ENCODE measurements around the gene MAPKAPK3. TPM values are rescaled to one million over a fixed set of nuclear protein-coding genes. Genes with fewer than 3 reads are reported as not detected.
A peak's percentile ranks its signal among the peaks of the same experiment; 100 is the strongest.

MAPKAPK3 gene
- total RNA-seq, 1 experiment from 2014 or later = 24.2 TPM

DNA sequence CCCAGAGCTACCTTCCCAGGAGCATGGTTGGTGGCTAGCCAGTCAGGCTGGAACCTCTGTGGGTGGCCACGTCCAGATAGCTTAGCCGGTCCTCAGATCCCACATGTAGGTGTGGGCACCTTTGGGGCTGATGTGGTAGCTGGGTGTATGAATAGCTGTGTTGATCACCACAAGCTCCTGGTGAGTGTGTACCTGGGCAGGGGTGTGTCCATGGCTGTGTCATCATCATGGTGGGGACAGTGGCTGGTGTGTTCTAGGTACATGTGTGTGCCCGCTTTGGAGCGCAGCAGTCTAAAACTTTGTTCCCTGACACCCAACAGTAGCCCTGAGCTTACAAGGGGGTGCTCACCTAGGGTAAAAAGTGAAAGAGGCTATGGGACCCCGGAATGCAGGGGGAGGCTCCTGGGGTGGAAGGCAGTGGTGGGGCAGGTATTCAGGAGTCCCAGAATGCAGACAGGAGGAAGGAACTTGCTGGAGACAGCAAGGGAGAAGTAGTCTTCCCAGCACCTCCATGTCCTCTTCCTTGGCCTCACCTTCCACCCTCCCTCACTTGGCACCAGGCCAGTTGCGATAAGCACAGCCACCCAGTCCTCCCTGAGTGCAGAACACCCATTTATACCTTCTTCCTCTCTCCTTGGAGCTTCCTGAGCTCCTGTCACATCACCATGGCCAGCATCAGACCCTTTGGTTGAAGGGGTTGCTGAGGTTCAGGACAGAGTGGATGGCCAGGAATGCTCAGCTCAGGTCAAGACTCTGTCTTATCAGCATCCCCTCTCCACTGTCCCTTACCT is 6.6 kb upstream of the MAPKAPK3 start:
- H3K27me3 ChIP-seq = no peaks in the 10 kb centered on the region
- DNase-seq = peak in 1 of 2 experiments; percentile 35
- peaks cover 5% of the 10 kb centered on the region for H3K36me3 ChIP-seq
- H3K9me3 ChIP-seq (replicated peaks) = no peaks in the 10 kb centered on the region
- peak overlapping the region; percentile 69 for H3K4me3 ChIP-seq
- H3K27ac ChIP-seq = no peak overlapping the region
- no peaks in the 10 kb centered on the region; the same call in 1 of the 2 replicates for H3K4me1 ChIP-seq

DNA sequence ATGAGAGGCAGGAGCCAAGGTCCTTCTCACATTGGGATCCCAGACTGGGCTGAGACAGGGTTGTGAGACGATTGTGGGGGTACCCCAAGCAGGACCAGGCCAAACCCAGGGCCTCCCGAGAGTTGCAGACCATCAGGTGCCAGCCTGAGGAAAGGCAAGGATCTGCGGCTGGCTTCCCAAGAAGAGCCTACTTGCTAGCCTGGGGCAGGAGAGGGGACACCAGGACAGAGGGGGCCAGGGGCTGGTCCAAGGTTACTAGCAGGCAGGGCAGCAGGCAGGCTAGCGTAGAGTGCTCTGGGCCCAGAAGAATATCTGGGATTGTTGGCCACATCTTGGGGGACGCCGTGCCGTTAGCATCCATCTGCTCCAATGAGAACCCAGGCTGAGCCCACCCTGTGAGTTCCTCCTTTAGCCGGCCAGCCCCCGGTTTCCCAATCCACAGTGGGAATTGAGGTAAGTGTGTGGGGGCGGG is 5.9 kb upstream of the MAPKAPK3 start:
- Histone ChIP-seq H3K27ac (peak overlapping the region; percentile 66), H3K36me3 (peaks cover 3% of the 10 kb centered on the region), H3K4me1 (peaks cover under 1% of the 10 kb centered on the region), H3K27me3 (no peaks in the 10 kb centered on the region), H3K9me3 (replicated peaks) (no peaks in the 10 kb centered on the region), H3K4me3 (peak overlapping the region; percentile 69)
- DNase-seq = peak in 1 of 2 experiments; percentile 19

DNA sequence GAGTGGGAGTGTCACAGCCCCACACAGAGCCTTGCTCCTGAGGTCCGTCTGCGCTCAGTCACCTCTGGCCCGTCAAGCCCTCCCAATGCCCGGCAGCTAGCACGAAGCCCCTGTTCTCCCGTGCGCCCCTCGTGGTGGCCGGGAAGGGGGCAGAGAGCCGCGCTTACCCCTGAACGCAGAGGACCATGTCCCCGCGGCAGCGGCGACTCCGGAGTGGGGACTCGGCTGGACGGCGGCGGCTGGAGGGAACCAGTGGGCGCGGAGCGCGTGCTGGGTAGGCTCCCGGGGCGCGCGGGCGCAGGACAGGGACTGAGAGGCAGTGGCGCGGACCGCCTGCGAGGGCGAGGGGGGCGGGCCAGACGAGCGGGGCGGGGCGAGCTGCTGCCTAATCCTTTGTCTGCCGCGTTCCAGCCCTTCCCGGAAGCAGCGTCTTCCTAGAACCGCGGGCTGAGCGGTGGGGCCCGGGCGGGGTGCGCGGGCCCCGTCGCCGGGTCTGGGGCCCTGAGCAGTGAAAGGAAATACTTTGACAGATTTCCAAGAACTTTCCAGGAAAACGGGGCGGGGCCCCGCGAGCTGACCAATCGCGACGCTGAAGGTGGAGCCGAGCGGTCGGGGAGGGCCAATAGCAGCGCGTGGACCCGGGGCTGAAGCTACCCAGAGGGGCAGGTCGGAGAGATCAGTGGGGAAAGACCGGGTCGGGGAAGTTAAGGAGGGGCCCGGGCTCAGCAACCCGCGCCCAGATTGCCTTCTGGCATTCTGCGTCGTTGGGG is 5.3 kb upstream of the MAPKAPK3 start, which contains the start of gene CISH:
CISH (minus strand) TSS at position 311 of the 770 bp plus-strand sequence; CDS start at position 187, 124 bp downstream.
- Histone ChIP-seq H3K4me1 (peaks cover 3% of the 10 kb centered on the region), H3K36me3 (peaks cover 3% of the 10 kb centered on the region), H3K9me3 (replicated peaks) (no peaks in the 10 kb centered on the region), H3K27ac (peak within 1 kb of the TSS; percentile 66), H3K27me3 (no peaks in the 10 kb centered on the region), H3K4me3 (peak within 1 kb of the TSS; percentile 69)
- DNase-seq = peak; percentile 96 to 97

DNA sequence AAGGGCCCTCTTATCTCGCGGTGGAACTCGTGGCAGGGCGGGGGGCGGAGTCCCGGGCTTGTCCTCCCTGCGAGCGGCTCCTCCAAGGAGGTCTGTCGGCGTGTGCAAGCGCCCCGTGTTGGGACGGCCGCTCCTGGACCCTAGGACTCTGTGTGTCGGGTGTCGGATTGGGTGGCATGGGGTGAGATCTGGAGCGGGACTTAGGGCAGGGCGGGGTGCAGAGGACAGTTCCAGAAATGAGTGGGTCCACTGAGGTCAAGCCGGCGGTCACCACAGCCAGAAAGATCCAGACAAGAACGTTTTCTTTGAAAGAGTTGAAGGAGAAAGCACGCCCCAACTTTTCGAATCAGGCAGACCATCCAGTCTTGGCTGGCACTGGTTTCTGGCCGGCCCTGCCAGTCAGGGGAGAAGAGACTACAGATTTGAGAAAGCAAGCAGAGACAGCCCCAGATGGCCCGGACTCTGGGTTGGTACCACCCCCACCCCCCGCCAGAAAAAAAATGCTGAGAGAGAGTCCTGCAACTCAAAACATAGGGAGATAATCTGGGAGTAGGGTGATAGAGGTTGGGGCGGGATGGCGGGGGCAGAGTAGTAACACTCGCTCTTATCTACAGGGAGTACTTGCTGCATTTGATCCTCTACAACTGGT is 4.6 kb upstream of the MAPKAPK3 start:
- H3K27ac ChIP-seq = peak overlapping the region; percentile 66; the same call in 1 of the 2 replicates
- H3K4me1 ChIP-seq = peaks cover 3% of the 10 kb centered on the region
- no peaks in the 10 kb centered on the region for H3K9me3 ChIP-seq (replicated peaks)
- no peaks in the 10 kb centered on the region; the same call in 1 of the 2 replicates for H3K36me3 ChIP-seq
- peak in 1 of 2 experiments; percentile 28 for DNase-seq
- peak overlapping the region; percentile 69 for H3K4me3 ChIP-seq
- H3K27me3 ChIP-seq = no peaks in the 10 kb centered on the region

DNA sequence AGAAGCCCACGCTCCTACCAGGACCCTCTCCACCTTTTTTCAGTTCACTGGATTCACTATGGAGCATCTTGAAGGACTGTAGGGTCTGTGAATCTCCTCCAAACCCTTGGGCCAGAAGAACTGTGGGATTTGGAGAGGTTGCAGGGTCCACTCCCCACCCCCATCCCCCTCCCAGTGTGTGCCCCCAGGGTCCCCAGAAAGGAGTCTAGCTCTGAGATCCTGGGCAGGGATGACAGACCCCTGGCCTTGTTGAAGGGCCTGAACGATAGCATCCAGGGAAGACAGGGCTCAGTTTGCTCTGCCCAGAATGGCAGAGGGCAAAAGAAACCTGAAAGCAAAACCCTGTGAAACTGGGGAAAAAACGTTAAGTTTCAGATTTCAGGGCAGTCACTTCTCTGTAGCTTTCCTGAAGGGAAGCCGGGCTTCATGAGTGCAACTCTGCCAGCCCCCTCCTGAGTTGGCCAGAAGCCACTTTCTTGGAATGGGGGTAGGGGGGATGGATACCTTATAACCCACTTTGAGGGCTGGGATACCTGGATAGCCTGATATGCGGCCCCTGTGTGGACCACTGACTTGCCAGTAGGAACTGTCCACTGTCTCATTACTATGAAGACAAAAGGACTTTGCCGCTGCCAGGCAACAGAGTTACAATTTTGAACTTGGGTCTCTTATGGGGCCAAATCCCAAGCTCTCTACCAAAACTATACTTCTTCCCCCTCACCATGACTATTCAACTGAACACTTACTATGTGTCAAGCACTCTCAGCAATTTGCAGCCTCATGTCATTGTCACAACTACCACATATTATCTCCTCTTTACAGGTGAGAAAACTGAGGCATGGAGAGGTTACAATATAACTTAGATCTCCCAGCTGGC is 3.7 kb upstream of the MAPKAPK3 start:
- Histone ChIP-seq H3K4me3 (peak overlapping the region; percentile 69; the same call in 1 of the 2 replicates), H3K27me3 (no peaks in the 10 kb centered on the region), H3K4me1 (peaks cover 3% of the 10 kb centered on the region), H3K27ac (no peak overlapping the region), H3K9me3 (replicated peaks) (no peaks in the 10 kb centered on the region), H3K36me3 (no peaks in the 10 kb centered on the region)
- no peak for DNase-seq

DNA sequence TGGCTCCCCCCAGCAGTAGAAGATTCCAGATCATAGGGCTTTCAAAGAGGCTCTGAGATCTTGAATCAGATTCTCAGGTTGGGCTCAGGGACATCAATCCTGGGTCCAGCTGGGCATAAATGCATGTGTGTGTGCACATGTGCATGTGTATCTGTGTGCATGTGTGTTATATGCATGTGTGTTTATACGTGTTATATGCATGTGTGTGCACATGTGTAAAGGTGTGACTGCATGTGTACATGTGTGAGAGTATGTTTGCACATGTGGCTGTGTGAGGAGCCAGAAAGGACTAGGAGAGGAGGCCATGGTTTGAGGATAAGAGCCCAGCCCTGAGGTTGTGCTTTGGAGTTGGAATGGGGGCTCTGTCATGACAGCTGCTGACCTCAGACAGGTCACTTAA is 1.8 kb upstream of the MAPKAPK3 start:
- no peaks in the 10 kb centered on the region for H3K27me3 ChIP-seq
- H3K27ac ChIP-seq = no peak overlapping the region
- H3K36me3 ChIP-seq = no peaks in the 10 kb centered on the region
- DNase-seq = no peak
- peaks cover 3% of the 10 kb centered on the region for H3K4me1 ChIP-seq
- H3K9me3 ChIP-seq (replicated peaks) = no peaks in the 10 kb centered on the region
- H3K4me3 ChIP-seq = no peak overlapping the region

DNA sequence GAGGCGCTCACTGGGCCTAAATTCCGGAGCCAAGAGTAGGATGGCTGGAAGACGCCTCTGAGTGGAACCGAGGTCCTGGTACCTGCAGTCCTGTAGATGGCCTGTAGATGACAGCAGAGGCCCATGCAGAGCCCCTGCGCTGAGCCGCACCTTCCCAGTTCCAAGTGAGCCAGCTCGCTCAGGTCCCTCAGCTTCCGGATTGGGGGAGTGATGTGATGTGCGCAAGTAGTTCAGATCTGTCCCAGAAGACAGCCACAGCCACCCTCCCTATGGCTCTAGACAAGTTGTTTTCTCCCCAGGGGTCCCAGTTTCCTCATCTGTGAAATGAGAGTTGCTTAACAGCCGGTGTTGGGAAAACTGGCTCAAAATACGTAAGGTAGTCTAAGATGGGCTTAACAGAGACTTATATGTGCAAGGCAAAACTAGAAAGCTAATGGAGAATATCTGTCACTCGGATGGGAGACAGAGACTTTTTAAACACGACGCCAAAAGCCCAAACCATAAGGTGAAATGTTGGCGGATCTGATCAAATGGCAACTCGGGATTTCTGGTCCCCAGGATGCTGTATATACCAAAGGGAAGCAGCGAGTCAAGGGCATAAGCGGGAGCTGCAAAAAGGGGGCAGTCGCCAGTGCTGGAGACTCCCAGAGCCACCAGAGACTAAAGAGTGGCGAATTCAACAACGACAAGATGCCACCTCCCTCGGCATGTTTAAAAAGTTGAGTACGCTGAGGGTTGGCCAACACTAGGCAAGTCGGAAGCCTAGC is 765 bp upstream of the MAPKAPK3 start:
- H3K27me3 ChIP-seq = no peaks in the 10 kb centered on the region
- peak; percentile 74 to 86 for DNase-seq
- H3K36me3 ChIP-seq = no peaks in the 10 kb centered on the region
- H3K4me1 ChIP-seq = peaks cover 3% of the 10 kb centered on the region
- no peaks in the 10 kb centered on the region for H3K9me3 ChIP-seq (replicated peaks)
- no peak overlapping the region for H3K27ac ChIP-seq
- H3K4me3 ChIP-seq = peak overlapping the region; percentile 75

DNA sequence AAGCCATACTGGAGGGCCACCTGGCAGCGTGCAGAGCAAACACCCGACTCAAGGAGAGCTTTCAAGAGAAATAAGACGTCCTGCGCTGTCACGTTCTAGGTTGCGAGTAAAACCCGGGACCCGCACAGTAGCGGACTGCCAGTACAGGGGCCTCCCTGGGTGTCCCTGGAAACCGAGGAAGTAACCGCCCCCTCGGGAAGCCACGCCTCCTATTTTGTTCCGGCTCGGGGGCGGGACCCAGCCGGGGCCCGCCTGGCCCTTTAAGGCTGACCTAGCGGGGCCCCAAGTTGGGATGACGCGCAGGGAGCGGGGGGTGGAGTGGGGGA is 218 bp upstream of the MAPKAPK3 start:
- Histone ChIP-seq H3K4me3 (peak overlapping the region; percentile 75), H3K4me1 (peaks cover 3% of the 10 kb centered on the region), H3K36me3 (no peaks in the 10 kb centered on the region), H3K27ac (no peak overlapping the region), H3K9me3 (replicated peaks) (no peaks in the 10 kb centered on the region), H3K27me3 (no peaks in the 10 kb centered on the region)
- peak; percentile 87 to 92 for DNase-seq

DNA sequence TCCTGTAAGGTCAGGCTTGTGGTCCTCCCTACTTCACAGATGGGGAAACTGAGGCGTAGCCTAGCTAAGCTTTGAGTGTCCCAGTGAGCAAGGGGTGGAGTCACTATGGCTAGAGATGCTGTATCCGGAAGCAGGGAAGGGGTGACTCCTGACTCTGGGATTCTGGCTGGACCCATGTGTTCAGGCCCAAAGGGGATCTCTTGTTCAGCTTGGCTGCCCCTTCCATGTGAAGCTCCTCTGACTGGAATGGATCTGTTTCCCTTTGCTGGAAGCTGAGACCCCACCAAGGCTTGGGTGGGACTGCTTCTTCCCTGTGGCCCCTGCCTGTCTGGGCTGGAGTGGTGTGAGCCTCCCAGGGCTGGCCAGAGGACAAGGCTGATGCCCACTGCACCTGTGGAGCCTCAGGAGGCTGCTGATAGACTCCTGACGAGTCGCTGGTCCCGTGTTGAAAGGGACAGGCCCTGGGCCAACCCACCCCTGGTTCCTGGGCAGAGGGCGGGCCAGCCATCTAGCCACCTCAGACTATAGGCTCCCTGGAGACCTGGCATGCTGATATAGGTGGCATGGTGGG is 1.0 kb downstream of the MAPKAPK3 start:
- Histone ChIP-seq H3K36me3 (no peaks in the 10 kb centered on the region), H3K27ac (no peak overlapping the region), H3K27me3 (no peaks in the 10 kb centered on the region), H3K9me3 (replicated peaks) (no peaks in the 10 kb centered on the region), H3K4me3 (peak overlapping the region; percentile 75), H3K4me1 (peaks cover 3% of the 10 kb centered on the region)
- no peak for DNase-seq

DNA sequence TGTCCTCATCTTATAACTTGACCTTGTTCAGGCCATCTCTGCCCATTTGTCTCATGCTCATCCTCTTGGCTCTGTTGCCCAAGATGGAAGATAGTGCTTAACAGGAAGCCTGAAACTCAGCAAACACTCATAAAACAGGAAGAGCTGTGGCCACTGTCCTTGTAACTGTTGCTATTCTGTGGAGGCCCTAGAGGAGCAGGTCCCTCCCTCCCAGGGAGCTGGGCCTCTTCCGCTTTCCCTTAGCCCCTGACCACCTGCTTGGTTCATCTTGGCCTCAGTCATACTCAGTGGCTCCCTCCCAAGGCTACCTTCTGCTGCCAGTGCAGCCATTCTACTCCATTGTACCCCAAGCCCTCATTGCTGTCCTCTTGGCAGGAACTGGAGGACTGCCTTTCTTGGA is 3.5 kb downstream of the MAPKAPK3 start:
- no peaks in the 10 kb centered on the region for H3K9me3 ChIP-seq (replicated peaks)
- peaks cover 3% of the 10 kb centered on the region for H3K4me1 ChIP-seq
- H3K27ac ChIP-seq = no peak overlapping the region
- H3K36me3 ChIP-seq = no peaks in the 10 kb centered on the region
- H3K4me3 ChIP-seq = no peak overlapping the region
- no peaks in the 10 kb centered on the region for H3K27me3 ChIP-seq
- DNase-seq = no peak

DNA sequence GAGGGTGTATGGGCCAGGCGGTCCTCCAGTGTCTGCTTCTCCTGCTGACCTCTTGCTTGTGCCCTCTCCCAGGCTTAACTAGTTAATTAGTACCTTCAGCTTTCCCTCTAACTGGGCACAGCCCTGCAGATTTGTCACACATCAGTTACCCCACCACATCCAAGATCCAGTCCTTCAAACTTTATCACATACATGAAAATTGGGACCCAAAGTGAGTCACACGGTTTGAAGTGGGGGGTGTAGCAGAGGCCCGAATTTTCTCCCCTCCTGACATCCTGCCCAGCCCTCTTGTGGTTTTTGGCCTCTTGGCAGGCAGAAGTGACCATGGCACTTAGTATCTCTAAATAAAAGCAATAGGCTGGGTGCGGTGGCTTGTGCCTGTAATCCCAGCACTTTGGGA is 3.9 kb downstream of the MAPKAPK3 start:
- Histone ChIP-seq H3K4me3 (no peak overlapping the region), H3K4me1 (peaks cover 3% of the 10 kb centered on the region), H3K9me3 (replicated peaks) (no peaks in the 10 kb centered on the region), H3K27me3 (no peaks in the 10 kb centered on the region), H3K36me3 (no peaks in the 10 kb centered on the region), H3K27ac (no peak overlapping the region)
- no peak for DNase-seq

DNA sequence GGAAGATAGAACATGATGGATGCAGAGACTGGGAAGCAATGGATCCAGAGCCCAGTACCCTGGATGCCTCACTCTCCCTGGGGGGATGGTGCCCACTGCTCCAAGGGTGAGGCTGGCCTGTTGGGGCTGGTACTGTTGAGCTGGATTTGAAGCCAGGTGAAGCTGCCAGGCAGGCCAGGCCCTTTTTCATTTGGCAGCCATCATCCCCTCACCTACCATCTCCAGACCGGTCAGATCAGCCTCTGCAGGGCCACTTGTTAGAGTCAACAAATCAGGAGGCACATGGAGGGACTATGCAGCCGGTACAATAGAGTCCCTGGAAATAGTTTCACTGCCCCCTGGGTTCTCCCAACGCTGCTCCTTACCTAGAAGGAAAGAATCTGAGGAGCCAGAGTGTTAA is 5.9 kb downstream of the MAPKAPK3 start:
- Histone ChIP-seq H3K4me3 (no peak overlapping the region), H3K4me1 (no peaks in the 10 kb centered on the region), H3K27ac (no peak overlapping the region), H3K36me3 (no peaks in the 10 kb centered on the region), H3K27me3 (no peaks in the 10 kb centered on the region), H3K9me3 (replicated peaks) (no peaks in the 10 kb centered on the region)
- DNase-seq = no peak

DNA sequence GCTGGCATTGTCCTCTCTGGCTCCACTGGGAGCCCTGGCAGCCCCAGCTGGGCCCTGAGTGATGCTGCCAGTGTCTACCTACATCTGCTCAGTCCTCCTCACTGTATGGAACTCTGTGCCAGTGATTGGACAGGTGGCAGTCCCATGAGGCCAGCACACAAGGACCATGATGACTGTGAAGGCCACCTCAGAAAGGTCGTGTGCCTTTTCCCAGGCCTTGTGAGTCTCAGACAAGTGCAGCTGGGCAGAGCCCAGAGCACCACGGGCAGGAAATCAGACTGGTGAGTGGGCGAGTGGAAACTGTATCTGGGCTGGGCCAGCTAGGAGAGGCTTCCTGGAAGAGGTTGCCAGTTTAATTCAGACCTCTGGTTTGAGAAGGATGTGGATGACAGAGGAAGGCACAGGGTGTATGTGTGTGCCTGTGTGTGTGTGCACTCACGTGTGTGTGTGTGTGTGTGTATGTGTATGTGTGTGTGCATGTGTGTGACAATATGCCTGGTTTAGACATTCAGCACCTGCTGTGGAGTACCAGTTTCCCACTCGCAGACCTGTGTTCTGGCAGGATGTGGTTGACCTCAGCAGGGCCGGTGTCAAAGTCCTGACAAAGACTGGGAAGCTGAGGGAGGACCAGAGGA is 7.0 kb downstream of the MAPKAPK3 start:
- no peaks in the 10 kb centered on the region for H3K9me3 ChIP-seq (replicated peaks)
- H3K27ac ChIP-seq = no peak overlapping the region
- no peaks in the 10 kb centered on the region for H3K4me1 ChIP-seq
- H3K36me3 ChIP-seq = no peaks in the 10 kb centered on the region
- no peak overlapping the region for H3K4me3 ChIP-seq
- DNase-seq = no peak
- H3K27me3 ChIP-seq = no peaks in the 10 kb centered on the region
